Endodermal cell (in vitro differentiated cells): Measurements from ENCODE around the gene NPHS1. TPM values are rescaled to one million over a fixed set of nuclear protein-coding genes. Genes with fewer than 3 reads are reported as not detected.

Source experiments
- DNase-seq: peaks from one replicate; pipeline ENCODE4 v3.0.0-alpha.2; 2017
- H3K27ac ChIP-seq: 2 replicates; pipeline ENCODE4 v1.5.1; 2013; ENCODE audit warnings: mild to moderate bottlenecking, low read depth, low read length, moderate library complexity
- H3K27me3 ChIP-seq: 2 replicates; pipeline ENCODE4 v1.6.1; 2013; ENCODE audit warnings: mild to moderate bottlenecking, low read length, moderate library complexity; ENCODE audit not compliant: insufficient read depth, control insufficient read depth, poor library complexity, severe bottlenecking
- H3K36me3 ChIP-seq: 2 replicates; pipeline ENCODE4 v1.7.0; 2013; ENCODE audit warnings: mild to moderate bottlenecking, low read length, moderate library complexity; ENCODE audit not compliant: control insufficient read depth, insufficient read depth
- H3K4me1 ChIP-seq: one replicate; pipeline ENCODE4 v1.7.0; 2013; ENCODE audit warnings: low read length; ENCODE audit not compliant: control insufficient read depth, insufficient read depth
- H3K4me3 ChIP-seq: 2 replicates; pipeline ENCODE4 v1.5.1; 2013; ENCODE audit warnings: mild to moderate bottlenecking, low read length, moderate library complexity
- H3K9ac ChIP-seq: 2 replicates; pipeline ENCODE4 v1.6.1; 2013; ENCODE audit warnings: mild to moderate bottlenecking, low read length, moderate library complexity; ENCODE audit not compliant: poor library complexity, severe bottlenecking; ENCODE audit errors: extremely low read depth
- H3K9me3 ChIP-seq: 2 replicates; pipeline ENCODE4 v1.6.1; 2013; ENCODE audit warnings: mild to moderate bottlenecking, low read length, moderate library complexity; ENCODE audit not compliant: control insufficient read depth
- H3K27ac Mint-ChIP-seq: 2 replicates; pipeline ENCODE4 v1.8.0; 2020; ENCODE audit warnings: mixed read lengths
- H3K27me3 Mint-ChIP-seq: 2 replicates; pipeline ENCODE4 v1.8.0; 2021; ENCODE audit warnings: mild to moderate bottlenecking, mixed read lengths; ENCODE audit not compliant: insufficient read depth
- H3K36me3 Mint-ChIP-seq: 2 replicates; pipeline ENCODE4 v1.8.0; 2020; ENCODE audit warnings: low read depth, mixed read lengths
- H3K4me1 Mint-ChIP-seq: 2 replicates; pipeline ENCODE4 v1.8.0; 2020; ENCODE audit warnings: mixed read lengths
- H3K4me3 Mint-ChIP-seq: 2 replicates; pipeline ENCODE4 v1.8.0; 2020; ENCODE audit warnings: mild to moderate bottlenecking, moderate library complexity, mixed read lengths
- H3K9me3 Mint-ChIP-seq: 2 replicates; pipeline ENCODE4 v1.8.0; 2020; ENCODE audit warnings: mild to moderate bottlenecking, mixed read lengths
- CTCF ChIP-seq: fragments of 200-600 bp; sonication (generic); conservative IDR thresholded peaks from 2 replicates; pipeline ENCODE4 v1.5.0; 2021; ENCODE audit warnings: antibody characterized with exemption, mild to moderate bottlenecking
- WGBS, 2 experiments: methylation state at CpG; one replicate each; pipeline versions ENCODE4 v1.1.5 to v1.1.7; 2013; ENCODE audit warnings: missing lambda C conversion rate in 2 of 2, mixed read lengths in 1 of 2; ENCODE audit not compliant: insufficient coverage in 1 of 2, insufficient read length in 1 of 2; 5-methylcytosine and 5-hydroxymethylcytosine counted together
- total RNA-seq, 2 donors: library from RNA; stranded (reverse); fragmentation: NEBNext Ultra II Directional in 1 of 2; extraction: Animal tissue kit (Norgen Biotek cat#: 25700) in 1 of 2; gene quantifications; 2 replicates in 1 of 2; 3 replicates in 1 of 2; pipeline ENCODE4 v1.2.1, GENCODE V29; 2021

NPHS1 gene
- total RNA-seq, 2 donors from 2014 or later: 0.24 to 0.80 TPM

- Histone ChIP-seq H3K36me3 (no peaks in the 10 kb centered on the region), H3K27me3 (no peaks in the 10 kb centered on the region), H3K9ac (no peak overlapping the region), H3K4me1 (no peaks in the 10 kb centered on the region), H3K9me3 (no peaks in the 10 kb centered on the region), H3K4me3 (no peak overlapping the region), H3K27ac (no peak overlapping the region)
- no peak for TF ChIP-seq CTCF
- H3K4me1 Mint-ChIP-seq: peaks cover 7% of the 10 kb centered on the region
- no peak for DNase-seq
- no peaks in the 10 kb centered on the region for H3K36me3 Mint-ChIP-seq
- H3K27ac Mint-ChIP-seq: no peak overlapping the region
- H3K9me3 Mint-ChIP-seq: no peaks in the 10 kb centered on the region
- H3K27me3 Mint-ChIP-seq: peaks cover 3% of the 10 kb centered on the region
- peak overlapping the region; percentile 49 for H3K4me3 Mint-ChIP-seq
- WGBS, 2 experiments: 80 to 92% methylated on average over 9 to 10 of the region's 10 CpGs
Observed at GRCh38 chr19:35785339-35785627, 67.0 kb downstream of the NPHS1 start.

GRCh38 chr19:35784503-35785338 is 67.6 kb downstream of the NPHS1 start:
- Histone ChIP-seq H3K9ac (no peak overlapping the region), H3K27ac (no peak overlapping the region), H3K4me1 (no peaks in the 10 kb centered on the region), H3K27me3 (no peaks in the 10 kb centered on the region), H3K9me3 (no peaks in the 10 kb centered on the region), H3K4me3 (no peak overlapping the region), H3K36me3 (no peaks in the 10 kb centered on the region)
- Mint-ChIP-seq H3K27me3 (peaks cover 3% of the 10 kb centered on the region), H3K9me3 (no peaks in the 10 kb centered on the region), H3K4me3 (peak overlapping the region; percentile 49), H3K36me3 (no peaks in the 10 kb centered on the region), H3K27ac (no peak overlapping the region), H3K4me1 (peaks cover 7% of the 10 kb centered on the region)
- DNase-seq: peak; percentile 97
- WGBS, 2 experiments: 28 to 68% methylated on average over 10 to 45 of the region's 45 CpGs
- peak; percentile 66 for TF ChIP-seq CTCF

GRCh38 chr19:35783469-35784434 is 68.6 kb downstream of the NPHS1 start:
- H3K27me3 ChIP-seq: no peaks in the 10 kb centered on the region
- Mint-ChIP-seq H3K36me3 (no peaks in the 10 kb centered on the region), H3K9me3 (no peaks in the 10 kb centered on the region), H3K27me3 (peaks cover 3% of the 10 kb centered on the region), H3K27ac (no peak overlapping the region), H3K4me3 (peak overlapping the region; percentile 49), H3K4me1 (peaks cover 7% of the 10 kb centered on the region)
- H3K9ac ChIP-seq: no peak overlapping the region
- H3K4me3 ChIP-seq: no peak overlapping the region
- no peaks in the 10 kb centered on the region for H3K4me1 ChIP-seq
- no peaks in the 10 kb centered on the region for H3K9me3 ChIP-seq
- TF ChIP-seq CTCF: peak; percentile 64
- H3K36me3 ChIP-seq: no peaks in the 10 kb centered on the region
- WGBS, 2 experiments: 60 to 85% methylated on average over 8 to 28 of the region's 28 CpGs
- no peak overlapping the region for H3K27ac ChIP-seq
- peak; percentile 76 for DNase-seq
